Measurements from ENCODE around the gene CYFIP1.

CYFIP1 gene

DNA sequence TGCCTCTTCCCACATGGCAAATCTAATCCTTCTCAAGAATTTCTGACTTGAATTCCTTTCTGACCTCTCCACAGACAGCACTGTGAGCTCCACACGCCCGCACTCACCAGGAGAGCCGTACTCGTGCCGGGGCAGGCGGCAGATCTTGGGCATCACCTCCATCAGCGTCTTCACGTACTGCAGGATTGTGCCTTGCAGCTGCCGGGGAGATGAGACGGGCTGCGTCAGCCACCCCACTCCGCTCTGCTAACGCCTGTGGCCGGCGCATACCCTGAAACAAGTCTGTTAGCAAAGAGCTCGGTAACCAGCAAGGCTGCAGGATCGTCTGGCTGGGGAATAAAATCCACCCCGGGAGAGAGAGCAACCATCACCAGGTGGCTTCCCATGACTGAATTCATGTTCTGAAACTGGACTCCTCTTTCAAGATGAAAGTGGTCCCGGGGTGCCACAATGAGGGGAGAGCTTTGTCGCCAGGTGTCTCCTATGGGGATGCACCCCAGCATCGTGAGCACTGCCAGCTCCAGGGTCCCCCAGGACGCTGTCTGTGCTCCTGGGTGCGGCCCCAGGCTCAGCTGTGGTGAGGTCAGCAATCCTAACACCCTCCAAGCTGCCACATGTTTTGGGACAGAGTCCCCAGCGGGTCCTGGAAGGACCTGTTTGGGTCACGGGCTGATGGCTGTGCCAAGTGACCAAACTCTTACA is 98.3 kb downstream of the CYFIP1 start:
- no peak for TF ChIP-seq TAF1 (IDR thresholded peaks at IDR 0.05; ENCODE audit: borderline replicate concordance, insufficient read depth, low read length)
- TF ChIP-seq FOXP2 (optimal IDR thresholded peaks at IDR 0.05; ENCODE audit: borderline replicate concordance, extremely low read depth, extremely low read length, insufficient read depth), result no peak
- no peak for TF ChIP-seq POLR2AphosphoS5 (IDR thresholded peaks at IDR 0.05; ENCODE audit: low read depth, low read length)
- TF ChIP-seq SIN3A (IDR thresholded peaks at IDR 0.05; ENCODE audit: borderline replicate concordance, insufficient read depth, low read length), result no peak
- TF ChIP-seq, protein P1, sequence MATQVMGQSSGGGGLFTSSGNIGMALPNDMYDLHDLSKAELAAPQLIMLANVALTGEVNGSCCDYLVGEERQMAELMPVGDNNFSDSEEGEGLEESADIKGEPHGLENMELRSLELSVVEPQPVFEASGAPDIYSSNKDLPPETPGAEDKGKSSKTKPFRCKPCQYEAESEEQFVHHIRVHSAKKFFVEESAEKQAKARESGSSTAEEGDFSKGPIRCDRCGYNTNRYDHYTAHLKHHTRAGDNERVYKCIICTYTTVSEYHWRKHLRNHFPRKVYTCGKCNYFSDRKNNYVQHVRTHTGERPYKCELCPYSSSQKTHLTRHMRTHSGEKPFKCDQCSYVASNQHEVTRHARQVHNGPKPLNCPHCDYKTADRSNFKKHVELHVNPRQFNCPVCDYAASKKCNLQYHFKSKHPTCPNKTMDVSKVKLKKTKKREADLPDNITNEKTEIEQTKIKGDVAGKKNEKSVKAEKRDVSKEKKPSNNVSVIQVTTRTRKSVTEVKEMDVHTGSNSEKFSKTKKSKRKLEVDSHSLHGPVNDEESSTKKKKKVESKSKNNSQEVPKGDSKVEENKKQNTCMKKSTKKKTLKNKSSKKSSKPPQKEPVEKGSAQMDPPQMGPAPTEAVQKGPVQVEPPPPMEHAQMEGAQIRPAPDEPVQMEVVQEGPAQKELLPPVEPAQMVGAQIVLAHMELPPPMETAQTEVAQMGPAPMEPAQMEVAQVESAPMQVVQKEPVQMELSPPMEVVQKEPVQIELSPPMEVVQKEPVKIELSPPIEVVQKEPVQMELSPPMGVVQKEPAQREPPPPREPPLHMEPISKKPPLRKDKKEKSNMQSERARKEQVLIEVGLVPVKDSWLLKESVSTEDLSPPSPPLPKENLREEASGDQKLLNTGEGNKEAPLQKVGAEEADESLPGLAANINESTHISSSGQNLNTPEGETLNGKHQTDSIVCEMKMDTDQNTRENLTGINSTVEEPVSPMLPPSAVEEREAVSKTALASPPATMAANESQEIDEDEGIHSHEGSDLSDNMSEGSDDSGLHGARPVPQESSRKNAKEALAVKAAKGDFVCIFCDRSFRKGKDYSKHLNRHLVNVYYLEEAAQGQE (IDR thresholded peaks at IDR 0.05; ENCODE audit: insufficient read depth in 1 of 2, low read depth in 2 of 2, low read length in 2 of 2), result no peak

DNA sequence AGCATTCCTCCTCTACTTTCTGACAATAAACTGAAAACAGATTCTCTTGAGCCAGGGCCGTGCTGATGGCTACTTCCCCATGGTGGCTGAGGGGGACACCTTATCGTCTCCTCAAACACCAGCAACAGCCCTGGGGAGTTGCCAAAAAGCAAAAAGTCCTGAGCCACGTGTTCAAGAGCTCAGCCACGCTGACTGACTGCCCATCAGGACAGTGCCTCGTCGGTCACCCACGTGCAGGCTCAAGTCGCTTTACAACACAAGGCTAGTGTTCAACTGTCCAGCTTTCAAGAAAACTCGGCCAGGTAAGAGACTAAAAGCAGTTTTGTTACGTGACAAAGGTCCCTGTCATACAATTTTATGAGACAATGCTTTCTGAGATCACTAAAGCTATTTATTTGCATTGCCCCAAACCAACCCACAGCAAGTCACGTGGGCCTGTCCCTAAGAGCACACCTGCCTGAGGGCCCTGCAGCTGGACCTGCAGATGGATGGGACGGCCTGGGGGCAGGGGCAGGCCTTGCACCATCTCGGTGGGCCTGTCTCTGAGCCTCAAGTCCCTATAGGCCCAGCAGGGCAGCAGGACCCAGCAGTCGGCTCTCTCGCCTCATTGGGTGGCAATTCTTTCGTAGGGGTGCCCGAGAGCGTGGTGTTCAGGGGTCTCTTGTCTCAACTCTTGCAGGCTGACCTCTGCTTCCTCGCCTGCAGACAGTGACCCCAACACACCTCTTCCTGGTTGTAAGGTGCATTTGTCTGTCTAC is 99.0 kb downstream of the CYFIP1 start:
- TF ChIP-seq SIN3A (IDR thresholded peaks at IDR 0.05; ENCODE audit: borderline replicate concordance, insufficient read depth, low read length) (no peak), TAF1 (IDR thresholded peaks at IDR 0.05; ENCODE audit: borderline replicate concordance, insufficient read depth, low read length) (no peak), POLR2AphosphoS5 (IDR thresholded peaks at IDR 0.05; ENCODE audit: low read depth, low read length) (no peak), FOXP2 (optimal IDR thresholded peaks at IDR 0.05; ENCODE audit: borderline replicate concordance, extremely low read depth, extremely low read length, insufficient read depth) (no peak)
- TF ChIP-seq, protein P1 (IDR thresholded peaks at IDR 0.05; ENCODE audit: insufficient read depth in 1 of 2, low read depth in 2 of 2, low read length in 2 of 2), result no peak

DNA sequence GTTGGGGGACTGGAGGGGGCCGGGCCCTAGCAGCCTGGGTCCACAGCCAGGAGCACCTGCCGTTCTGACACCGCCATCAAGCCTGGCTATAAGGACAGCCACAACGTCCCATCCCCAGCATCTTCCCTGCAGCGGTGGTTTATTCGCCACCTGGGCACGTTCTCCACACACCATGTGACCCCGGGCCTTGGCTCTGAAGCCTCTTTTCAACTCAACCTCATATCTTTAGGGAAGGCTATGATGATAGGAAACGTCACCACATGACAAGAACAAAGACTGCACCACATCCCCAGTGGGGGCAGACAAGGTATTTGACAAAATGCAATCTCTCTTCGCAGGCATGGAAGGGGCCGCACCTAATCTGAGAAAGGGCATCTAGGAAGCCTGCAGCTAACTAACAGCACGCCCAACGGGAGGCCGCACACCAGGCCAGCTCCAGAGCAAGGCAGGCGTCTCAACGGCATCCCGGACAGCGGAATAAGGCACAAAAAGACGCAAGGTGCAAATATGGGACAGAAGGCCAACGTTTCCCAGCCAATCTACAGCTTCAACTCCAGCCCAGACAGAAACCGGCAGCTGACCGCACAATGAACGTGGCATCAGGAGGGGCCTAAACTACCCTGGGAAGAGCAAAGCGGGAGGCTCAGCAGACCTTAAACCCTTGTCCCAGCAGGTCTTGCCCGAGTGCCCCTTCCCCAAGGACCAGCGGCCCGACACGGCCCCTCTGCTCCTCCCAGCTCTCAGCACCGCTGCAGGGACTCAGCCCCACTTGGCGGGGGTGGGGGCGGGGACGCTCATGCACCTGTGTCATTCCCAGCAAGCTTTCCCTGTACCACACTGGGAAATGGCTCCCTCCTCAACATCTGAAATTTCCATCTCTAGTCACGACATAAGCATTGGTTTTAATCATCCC is 99.8 kb downstream of the CYFIP1 start:
- TF ChIP-seq SIN3A (IDR thresholded peaks at IDR 0.05; ENCODE audit: borderline replicate concordance, insufficient read depth, low read length), result no peak
- TF ChIP-seq FOXP2 (optimal IDR thresholded peaks at IDR 0.05; ENCODE audit: borderline replicate concordance, extremely low read depth, extremely low read length, insufficient read depth), result no peak
- TF ChIP-seq POLR2AphosphoS5 (IDR thresholded peaks at IDR 0.05; ENCODE audit: low read depth, low read length), result no peak
- TF ChIP-seq TAF1 (IDR thresholded peaks at IDR 0.05; ENCODE audit: borderline replicate concordance, insufficient read depth, low read length), result no peak
- TF ChIP-seq, protein P1 (IDR thresholded peaks at IDR 0.05; ENCODE audit: insufficient read depth in 1 of 2, low read depth in 2 of 2, low read length in 2 of 2), result no peak

DNA sequence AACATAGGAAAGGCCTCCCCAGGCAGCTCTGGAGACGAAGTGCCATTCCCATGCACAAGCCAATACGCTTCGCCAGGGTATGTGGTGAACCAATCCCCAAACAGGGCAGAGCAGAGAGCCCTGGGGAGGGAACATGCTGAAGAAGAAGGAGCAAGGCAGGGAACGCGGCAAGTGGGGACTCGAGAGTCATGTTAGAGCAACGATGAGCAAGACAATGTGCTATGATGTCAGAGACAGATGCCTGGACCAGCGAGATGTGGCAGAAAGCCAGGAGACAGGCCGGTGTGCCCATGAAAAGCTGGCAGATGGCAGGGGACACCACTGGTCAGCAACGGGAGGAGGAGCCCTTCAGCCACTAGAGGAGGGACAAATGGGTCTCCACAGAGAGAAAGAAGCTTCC is 102.1 kb downstream of the CYFIP1 start:
- no peak for TF ChIP-seq FOXP2 (optimal IDR thresholded peaks at IDR 0.05; ENCODE audit: borderline replicate concordance, extremely low read depth, extremely low read length, insufficient read depth)

DNA sequence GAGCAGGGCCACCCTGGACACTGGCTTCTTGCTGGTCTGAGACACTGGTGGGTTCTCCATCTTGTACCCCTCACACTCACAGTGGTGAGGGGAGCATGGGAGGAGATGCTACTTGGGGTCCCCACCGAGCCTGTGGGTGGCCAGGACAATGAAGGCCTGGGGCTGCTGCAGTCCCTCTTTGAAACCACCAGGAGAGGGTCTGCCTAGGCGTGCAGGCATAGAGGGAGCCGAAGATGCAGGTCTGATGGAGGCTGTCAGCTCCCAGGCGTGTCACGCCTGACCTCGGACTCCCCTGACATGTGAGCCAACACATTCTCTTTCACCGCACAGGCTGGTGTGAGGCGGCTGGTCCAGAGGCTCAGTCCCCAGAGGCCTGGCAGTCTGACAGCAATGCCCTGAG is 102.6 kb downstream of the CYFIP1 start:
- TF ChIP-seq FOXP2 (optimal IDR thresholded peaks at IDR 0.05; ENCODE audit: borderline replicate concordance, extremely low read depth, extremely low read length, insufficient read depth), result no peak
- no peak for TF ChIP-seq TAF1 (IDR thresholded peaks at IDR 0.05; ENCODE audit: borderline replicate concordance, insufficient read depth, low read length)
- TF ChIP-seq POLR2AphosphoS5 (IDR thresholded peaks at IDR 0.05; ENCODE audit: low read depth, low read length), result no peak
- TF ChIP-seq, protein P1 (IDR thresholded peaks at IDR 0.05; ENCODE audit: insufficient read depth in 1 of 2, low read depth in 2 of 2, low read length in 2 of 2), result no peak
- TF ChIP-seq SIN3A (IDR thresholded peaks at IDR 0.05; ENCODE audit: borderline replicate concordance, insufficient read depth, low read length), result no peak
